Coronary artery (tissue), 2 donors: ENCODE measurements around the gene FAXDC2.

ENCODE experiments used
- DNase-seq: peaks from one replicate; pipeline ENCODE4 v3.0.0-alpha.2; 2017; ENCODE audit warnings: low spot score
- H3K27ac ChIP-seq, 2 donors: fragments of 200-600 bp; sonication (generic); one replicate each; pipeline ENCODE4 v1.5.1; 2016 to 2019
- H3K4me3 ChIP-seq: fragments of 200-600 bp; sonication (generic); 2 replicates; pipeline ENCODE4 v1.5.1; 2016; ENCODE audit warnings: mild to moderate bottlenecking, moderate library complexity
- TF ChIP-seq, protein P1 (sequence below): fragments of 200-600 bp; sonication (generic); IDR thresholded peaks from one replicate; pipeline ENCODE4 v1.5.1; 2019; ENCODE audit warnings: antibody characterized with exemption

The FAXDC2 gene

DNA sequence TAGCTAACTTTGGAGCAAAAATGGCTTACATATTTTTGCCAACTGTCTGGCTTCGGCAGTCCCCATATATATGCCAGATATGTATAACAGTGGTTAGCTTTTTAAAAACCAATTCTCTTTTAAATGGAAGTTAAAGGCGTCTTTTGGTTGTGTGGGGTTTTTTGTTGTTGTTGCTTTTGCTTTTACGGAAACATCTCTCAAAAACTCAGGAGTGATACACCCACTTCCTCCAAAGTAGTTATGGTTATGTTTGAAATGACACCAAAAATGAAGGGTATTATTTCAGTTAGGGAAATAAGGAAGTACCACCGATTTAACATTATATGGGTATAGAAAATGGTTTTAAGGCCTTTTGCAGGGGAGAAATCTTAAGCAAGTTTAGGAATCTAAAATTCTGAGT lies 10.4 kb upstream of the FAXDC2 start:
- Histone ChIP-seq H3K27ac (peak overlapping the region in 1 of 2 donors; percentile 97), H3K4me3 (peak overlapping the region; percentile 93)
- TF ChIP-seq, protein P1, sequence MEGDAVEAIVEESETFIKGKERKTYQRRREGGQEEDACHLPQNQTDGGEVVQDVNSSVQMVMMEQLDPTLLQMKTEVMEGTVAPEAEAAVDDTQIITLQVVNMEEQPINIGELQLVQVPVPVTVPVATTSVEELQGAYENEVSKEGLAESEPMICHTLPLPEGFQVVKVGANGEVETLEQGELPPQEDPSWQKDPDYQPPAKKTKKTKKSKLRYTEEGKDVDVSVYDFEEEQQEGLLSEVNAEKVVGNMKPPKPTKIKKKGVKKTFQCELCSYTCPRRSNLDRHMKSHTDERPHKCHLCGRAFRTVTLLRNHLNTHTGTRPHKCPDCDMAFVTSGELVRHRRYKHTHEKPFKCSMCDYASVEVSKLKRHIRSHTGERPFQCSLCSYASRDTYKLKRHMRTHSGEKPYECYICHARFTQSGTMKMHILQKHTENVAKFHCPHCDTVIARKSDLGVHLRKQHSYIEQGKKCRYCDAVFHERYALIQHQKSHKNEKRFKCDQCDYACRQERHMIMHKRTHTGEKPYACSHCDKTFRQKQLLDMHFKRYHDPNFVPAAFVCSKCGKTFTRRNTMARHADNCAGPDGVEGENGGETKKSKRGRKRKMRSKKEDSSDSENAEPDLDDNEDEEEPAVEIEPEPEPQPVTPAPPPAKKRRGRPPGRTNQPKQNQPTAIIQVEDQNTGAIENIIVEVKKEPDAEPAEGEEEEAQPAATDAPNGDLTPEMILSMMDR, result no peak
- no peak for DNase-seq

DNA sequence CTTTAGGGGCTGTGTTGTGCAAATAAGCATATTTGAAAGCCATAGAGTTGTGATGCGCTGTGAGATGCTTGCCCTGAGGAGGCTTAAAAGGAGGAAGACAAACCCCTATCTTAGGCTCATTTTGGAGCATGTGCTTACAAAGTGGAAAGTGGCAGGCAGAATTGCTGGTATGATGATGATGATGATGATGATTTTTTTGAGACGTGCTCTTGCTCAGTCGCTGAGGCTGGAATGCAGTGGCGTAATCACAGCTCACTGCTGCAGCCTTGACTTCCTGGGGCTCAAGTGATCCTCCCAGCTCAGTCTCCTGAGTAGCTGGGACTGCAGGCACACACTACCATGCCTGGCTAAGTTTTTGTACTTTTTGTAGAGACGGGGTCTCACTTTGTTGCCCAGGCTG lies 9.7 kb upstream of the FAXDC2 start:
- DNase-seq, result no peak
- TF ChIP-seq, protein P1, result no peak
- H3K4me3 ChIP-seq, result peak overlapping the region; percentile 93
- peak overlapping the region; percentile 90 to 97 for H3K27ac ChIP-seq

DNA sequence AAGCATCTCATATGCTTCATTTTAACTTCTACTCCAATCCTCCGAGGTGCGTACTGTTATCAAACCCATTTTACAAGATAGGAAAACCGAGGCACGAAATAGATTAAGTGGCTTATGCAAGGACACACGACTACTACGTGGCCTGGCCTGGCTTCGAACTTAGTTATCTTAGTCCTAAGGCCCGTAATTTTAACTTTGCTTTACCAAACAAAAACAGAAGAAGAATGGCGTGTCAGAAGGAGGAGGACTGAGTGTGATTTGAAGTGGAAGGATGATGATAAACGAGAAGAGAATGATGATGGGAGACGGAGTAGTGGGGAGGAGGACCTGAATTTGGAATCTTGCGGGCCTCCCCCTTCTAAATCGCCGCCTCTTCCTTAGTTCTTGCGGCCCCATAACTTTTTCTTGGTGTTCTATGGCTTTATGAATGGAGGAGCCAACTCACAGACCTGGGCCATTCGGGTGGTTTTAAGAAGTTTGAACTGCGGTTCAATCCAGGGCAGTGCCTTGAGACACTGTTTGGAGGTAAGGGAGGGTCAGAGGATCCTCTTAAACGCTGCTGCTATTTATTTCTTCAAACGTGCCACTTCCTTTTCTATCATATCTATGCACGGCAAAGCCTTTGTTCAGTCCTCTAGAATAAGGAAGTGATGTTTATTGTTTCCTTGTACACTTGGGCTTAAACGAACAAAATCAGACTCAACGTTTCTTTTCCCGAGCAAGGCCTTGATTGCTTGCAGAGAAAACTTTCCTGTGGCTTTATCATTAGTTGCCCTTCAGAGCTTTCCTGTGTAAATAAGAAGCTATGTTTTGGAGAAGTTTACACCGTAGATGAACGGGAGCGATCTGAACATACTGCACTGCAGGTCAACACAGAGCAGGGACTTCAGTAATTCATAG lies 8.8 kb upstream of the FAXDC2 start:
- TF ChIP-seq, protein P1, result no peak
- DNase-seq, result no peak
- Histone ChIP-seq H3K27ac (peak overlapping the region; percentile 90 to 97), H3K4me3 (peak overlapping the region; percentile 93)

DNA sequence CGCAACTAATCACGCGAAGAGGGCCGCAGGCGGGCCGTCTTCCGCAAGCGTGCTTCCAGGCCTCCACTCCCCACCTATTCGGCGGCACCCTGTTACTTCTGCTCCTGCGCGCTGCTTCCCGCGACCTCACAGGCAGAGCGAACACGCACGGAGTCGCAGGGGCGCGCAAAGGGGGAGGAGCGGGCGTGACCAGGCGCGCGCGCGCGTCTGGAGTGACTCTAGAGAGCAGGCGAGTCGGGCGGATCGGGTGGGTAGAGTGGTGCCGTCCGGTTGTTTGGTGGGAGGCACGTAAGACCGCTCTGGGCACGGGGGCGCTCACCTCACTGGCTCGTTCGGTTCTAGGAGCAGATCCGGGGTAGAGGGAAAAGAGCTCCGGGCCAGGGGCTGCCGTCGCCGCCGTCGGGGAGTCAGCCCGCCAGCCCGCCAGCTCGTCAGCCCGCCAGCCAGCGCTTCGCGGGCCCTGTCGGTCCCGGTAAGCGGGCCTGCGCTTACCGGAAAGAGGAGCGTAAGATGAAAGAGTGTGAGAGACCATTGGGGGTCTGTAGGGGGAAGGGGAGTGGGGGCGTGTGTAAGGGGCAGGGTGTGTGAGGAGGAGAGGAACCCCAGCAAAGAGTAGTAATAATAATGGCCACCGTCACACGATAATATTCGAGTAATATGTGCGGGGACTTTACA lies 8.0 kb upstream of the FAXDC2 start, which contains the start of gene CNOT8:
TSS of gene CNOT8 (plus strand) at position 331 of the 675 bp plus-strand sequence. CDS start 4,652 bp downstream, outside the sequence.
- TF ChIP-seq, protein P1, result no peak
- peak; percentile 98 for DNase-seq
- peak within 1 kb of the TSS; percentile 93 for H3K4me3 ChIP-seq

DNA sequence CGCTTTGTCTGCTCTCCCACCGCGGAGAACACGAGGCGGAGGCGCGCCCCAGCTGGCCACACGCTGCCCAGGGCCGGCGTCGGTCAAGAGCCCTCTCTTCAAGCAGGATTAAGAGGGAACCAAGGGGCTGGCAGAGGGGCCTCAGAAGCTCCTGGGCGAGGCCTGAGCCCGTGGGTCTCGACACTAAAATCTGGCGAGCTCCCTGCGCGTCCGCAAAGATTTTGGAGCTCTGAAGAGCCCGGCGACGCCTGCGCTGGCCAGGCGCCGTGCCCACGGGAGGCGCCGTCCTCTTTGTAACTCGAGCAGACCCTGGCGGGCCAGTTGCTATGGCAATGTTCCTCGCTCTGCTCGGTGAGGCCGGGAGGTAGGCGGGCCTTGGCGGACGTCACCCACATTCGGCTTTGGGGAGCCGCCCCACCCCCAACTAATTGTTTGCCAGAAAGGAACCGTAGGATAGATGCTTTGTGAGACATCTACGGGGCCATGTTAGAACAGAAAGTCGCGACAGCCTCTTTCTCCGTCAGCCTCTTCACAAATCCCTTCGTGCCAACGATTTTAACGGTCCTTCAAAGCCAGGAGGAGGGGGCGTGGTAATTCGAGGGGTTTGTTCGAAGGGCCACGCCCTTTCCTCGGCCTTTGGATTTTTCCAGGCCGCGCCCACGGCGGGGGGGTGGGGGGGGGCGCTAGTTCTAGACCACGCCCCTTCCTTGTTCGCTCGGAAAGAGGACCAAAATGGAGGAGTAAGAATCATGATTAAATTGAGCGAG lies 7.3 kb upstream of the FAXDC2 start:
- Histone ChIP-seq H3K27ac (peak overlapping the region; percentile 90 to 97), H3K4me3 (peak overlapping the region; percentile 93)
- DNase-seq, result peak; percentile 97
- TF ChIP-seq, protein P1, result no peak

More for the DNA sequence above, 8.0 kb upstream of the FAXDC2 start, which contains the start of gene CNOT8:
- peak within 1 kb of the TSS; percentile 90 to 97 for H3K27ac ChIP-seq

DNA sequence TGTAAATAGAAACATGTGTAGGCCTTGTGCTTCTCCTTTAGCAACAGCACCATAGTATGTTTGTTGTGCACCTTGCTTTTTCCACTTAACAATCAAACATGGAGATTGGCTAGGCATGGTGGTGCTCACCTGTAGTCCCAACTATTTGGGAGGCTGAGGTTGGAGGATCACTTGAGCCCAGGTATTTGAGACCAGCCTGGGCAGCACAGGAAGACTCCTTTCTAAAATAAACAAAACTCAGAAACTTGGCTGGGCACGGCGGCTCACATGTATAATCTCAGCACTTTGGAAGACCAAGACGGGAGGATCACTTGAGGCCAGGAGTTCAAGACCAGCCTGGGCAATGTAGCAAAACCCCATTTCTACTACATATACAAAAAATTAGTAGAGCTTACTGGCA lies 948 bp upstream of the FAXDC2 start:
- TF ChIP-seq, protein P1, result no peak
- Histone ChIP-seq H3K27ac (peak overlapping the region; percentile 82 to 96), H3K4me3 (no peak overlapping the region)
- peak; percentile 53 for DNase-seq
